Naive thymus-derived CD8-positive, alpha-beta T cell (primary cell): Measurements from ENCODE around the gene TEPSIN. TPM values are rescaled to one million over a fixed set of nuclear protein-coding genes. Genes with fewer than 3 reads are reported as not detected.
A peak's percentile ranks its signal among the peaks of the same experiment; 100 is the strongest.

Experiments used
- ATAC-seq, 2 donors: fragments of 150-1000 bp; cut with Tn5 transposase in 1 of 2; sonication (Bioruptor Pico), chemical (Tn5 transposase) in 1 of 2; 1 replicate in 1 of 2; 2 replicates in 1 of 2; pipeline ENCODE4 v1.10.0; 2021; ENCODE audit warnings: mild to moderate bottlenecking in 2 of 2, moderate library complexity in 2 of 2
- POLR2A ChIA-PET: fragments of 350-600 bp; sonication (Branson Sonifier 250); formaldehyde crosslinking; loops from one replicate; lab custom pipeline; 2021; ENCODE audit warnings: antibody characterized with exemption; lab: Charles Lee
- DNase-seq, 10 donors: peaks; one replicate each; pipeline versions ENCODE4 v3.0.0 to v3.0.0-alpha.2; 2020 to 2022
- H3K27ac Mint-ChIP-seq, 10 donors: one replicate each; pipeline ENCODE4 v1.8.0; 2020 to 2022; ENCODE audit warnings: mild to moderate bottlenecking in 10 of 10, mixed read lengths in 10 of 10, moderate library complexity in 4 of 10, inconsistent platforms in 1 of 10
- H3K27me3 Mint-ChIP-seq, 5 donors: one replicate each; pipeline ENCODE4 v1.8.0; 2021 to 2022; ENCODE audit warnings: mixed read lengths in 5 of 5
- H3K36me3 Mint-ChIP-seq, 3 donors: one replicate each; pipeline ENCODE4 v1.8.0; 2020 to 2022; ENCODE audit warnings: mixed read lengths in 3 of 3, mild to moderate bottlenecking in 2 of 3, inconsistent platforms in 1 of 3
- H3K4me1 Mint-ChIP-seq, 4 donors: one replicate each; pipeline ENCODE4 v1.8.0; 2021 to 2022; ENCODE audit warnings: mixed read lengths in 4 of 4
- H3K4me3 Mint-ChIP-seq, 10 donors: one replicate each; pipeline ENCODE4 v1.8.0; 2020 to 2022; ENCODE audit warnings: mild to moderate bottlenecking in 10 of 10, mixed read lengths in 10 of 10, moderate library complexity in 6 of 10, inconsistent platforms in 1 of 10
- H3K9me3 Mint-ChIP-seq, 9 donors: one replicate each; pipeline ENCODE4 v1.8.0; 2020 to 2022; ENCODE audit warnings: mixed read lengths in 9 of 9, mild to moderate bottlenecking in 3 of 9, inconsistent platforms in 1 of 9, moderate library complexity in 1 of 9
- polyA plus RNA-seq, 3 donors: library from polyadenylated mRNA; unstranded; fragments of 300-500 nt; fragmentation: Illumina TruSeq; gene quantifications; one replicate each; pipeline ENCODE4 v1.2.3, GENCODE V29; 2021
- total RNA-seq, 8 experiments: library from RNA in 2 of 8; stranded (reverse) in 2 of 8; gene quantifications; one replicate each; pipeline ENCODE4 v1.2.3 and lab custom pipeline; 2021 to 2026

The TEPSIN gene
- total and polyA plus RNA-seq, 5 experiments from 2014 or later = 2.7 to 136 (median 2.8) TPM

- Mint-ChIP-seq H3K27me3 (no peaks in the 10 kb centered on the region), H3K27ac (no peak overlapping the region), H3K4me3 (no peak overlapping the region), H3K9me3 (no peaks in the 10 kb centered on the region), H3K36me3 (peaks cover 0 to 58% (median 6%) of the 10 kb centered on the region in 3 donors), H3K4me1 (peaks cover 0 to 3% (median under 1%) of the 10 kb centered on the region in 4 donors)
- ATAC-seq (no peak), DNase-seq (no peak)
- POLR2A ChIA-PET = no interaction called here
Measured at GRCh38 chr17:81278831-81279230, 40.0 kb upstream of the TEPSIN start.

GRCh38 chr17:81277946-81278693, 39.3 kb upstream of the TEPSIN start:
- H3K27ac Mint-ChIP-seq = no peak overlapping the region
- H3K4me1 Mint-ChIP-seq = peaks cover 0 to 5% (median under 1%) of the 10 kb centered on the region in 4 donors
- peaks cover 0 to 62% (median 8%) of the 10 kb centered on the region in 3 donors for H3K36me3 Mint-ChIP-seq
- ATAC-seq (no peak), DNase-seq (no peak)
- no peaks in the 10 kb centered on the region for H3K27me3 Mint-ChIP-seq
- H3K4me3 Mint-ChIP-seq = no peak overlapping the region
- no peaks in the 10 kb centered on the region for H3K9me3 Mint-ChIP-seq
- POLR2A ChIA-PET = interaction anchor here (0.6 kb wide), 1 partner anchor 1234 kb away, joined by 4 read pairs; no protein-coding TSS in a partner anchor

GRCh38 chr17:81277421-81277820, 38.6 kb upstream of the TEPSIN start:
- no peak overlapping the region for H3K4me3 Mint-ChIP-seq
- POLR2A ChIA-PET = no interaction called here
- ATAC-seq = no peak
- peaks cover 0 to 67% (median 8%) of the 10 kb centered on the region in 3 donors for H3K36me3 Mint-ChIP-seq
- H3K4me1 Mint-ChIP-seq = peaks cover 4 to 6% (median 6%) of the 10 kb centered on the region in 4 donors
- no peak for DNase-seq
- no peaks in the 10 kb centered on the region for H3K27me3 Mint-ChIP-seq
- H3K27ac Mint-ChIP-seq = peak overlapping the region in 1 of 10 donors; percentile 43
- no peaks in the 10 kb centered on the region for H3K9me3 Mint-ChIP-seq

GRCh38 chr17:81276781-81277180, 37.9 kb upstream of the TEPSIN start:
- Mint-ChIP-seq H3K36me3 (peaks cover 0 to 72% (median 8%) of the 10 kb centered on the region in 3 donors), H3K4me3 (no peak overlapping the region), H3K4me1 (peaks cover 4 to 6% (median 6%) of the 10 kb centered on the region in 4 donors), H3K27me3 (no peaks in the 10 kb centered on the region), H3K9me3 (no peaks in the 10 kb centered on the region), H3K27ac (no peak overlapping the region)
- DNase-seq (no peak), ATAC-seq (no peak)
- POLR2A ChIA-PET = interaction anchor here (1.0 kb wide), 1 partner anchor 9 kb away, joined by 4 read pairs; no protein-coding TSS in a partner anchor

GRCh38 chr17:81274471-81274855, 35.6 kb upstream of the TEPSIN start:
- POLR2A ChIA-PET = no interaction called here
- no peaks in the 10 kb centered on the region for H3K27me3 Mint-ChIP-seq
- no peak overlapping the region for H3K4me3 Mint-ChIP-seq
- no peak overlapping the region for H3K27ac Mint-ChIP-seq
- no peaks in the 10 kb centered on the region for H3K9me3 Mint-ChIP-seq
- no peak for DNase-seq
- peaks cover 0 to 79% (median 10%) of the 10 kb centered on the region in 3 donors for H3K36me3 Mint-ChIP-seq
- peaks cover 3 to 6% (median 6%) of the 10 kb centered on the region in 4 donors for H3K4me1 Mint-ChIP-seq
- no peak for ATAC-seq

- POLR2A ChIA-PET = no interaction called here
- Mint-ChIP-seq H3K27ac (peak overlapping the region in 1 of 10 donors; percentile 72), H3K9me3 (no peaks in the 10 kb centered on the region), H3K4me3 (no peak overlapping the region), H3K4me1 (peaks cover 3 to 6% (median 6%) of the 10 kb centered on the region in 4 donors), H3K36me3 (peaks cover 0 to 79% (median 10%) of the 10 kb centered on the region in 3 donors), H3K27me3 (no peaks in the 10 kb centered on the region)
- no peak for ATAC-seq
- no peak for DNase-seq
Measured at GRCh38 chr17:81273698-81274470, 35.0 kb upstream of the TEPSIN start.

GRCh38 chr17:81272616-81273015, 33.8 kb upstream of the TEPSIN start:
- Mint-ChIP-seq H3K9me3 (no peaks in the 10 kb centered on the region), H3K4me1 (peaks cover 5 to 10% (median 6%) of the 10 kb centered on the region in 4 donors), H3K36me3 (peaks cover 0 to 88% (median 12%) of the 10 kb centered on the region in 3 donors), H3K4me3 (peak overlapping the region in 5 of 10 donors; percentile 48 to 75 (median 62)), H3K27ac (peak overlapping the region in 9 of 10 donors; percentile 33 to 94 (median 89)), H3K27me3 (no peaks in the 10 kb centered on the region)
- DNase-seq (no peak), ATAC-seq (no peak)
- POLR2A ChIA-PET = no interaction called here

- DNase-seq = no peak
- Mint-ChIP-seq H3K4me1 (peaks cover 6 to 13% (median 7%) of the 10 kb centered on the region in 4 donors), H3K4me3 (no peak overlapping the region), H3K9me3 (no peaks in the 10 kb centered on the region), H3K27ac (peak overlapping the region in 1 of 10 donors; percentile 47), H3K27me3 (no peaks in the 10 kb centered on the region), H3K36me3 (peaks cover 0 to 85% (median 14%) of the 10 kb centered on the region in 3 donors)
- ATAC-seq = no peak
- POLR2A ChIA-PET = no interaction called here
Measured at GRCh38 chr17:81271226-81271625, 32.4 kb upstream of the TEPSIN start.

- DNase-seq = no peak
- no peaks in the 10 kb centered on the region for H3K27me3 Mint-ChIP-seq
- POLR2A ChIA-PET = no interaction called here
- no peak for ATAC-seq
- H3K9me3 Mint-ChIP-seq = no peaks in the 10 kb centered on the region
- H3K27ac Mint-ChIP-seq = no peak overlapping the region
- H3K36me3 Mint-ChIP-seq = peaks cover 0 to 87% (median 10%) of the 10 kb centered on the region in 3 donors
- H3K4me3 Mint-ChIP-seq = no peak overlapping the region
- H3K4me1 Mint-ChIP-seq = peaks cover 4 to 22% (median 8%) of the 10 kb centered on the region in 4 donors
Measured at GRCh38 chr17:81270279-81270678, 31.4 kb upstream of the TEPSIN start.

GRCh38 chr17:81267390-81268067, 28.7 kb upstream of the TEPSIN start:
- DNase-seq = no peak
- H3K27ac Mint-ChIP-seq = peak overlapping the region in 4 of 10 donors; percentile 17 to 73 (median 47)
- H3K36me3 Mint-ChIP-seq = peaks cover 0 to 78% (median 7%) of the 10 kb centered on the region in 3 donors
- ATAC-seq = no peak
- peaks cover under 1 to 16% (median 4%) of the 10 kb centered on the region in 4 donors for H3K4me1 Mint-ChIP-seq
- H3K9me3 Mint-ChIP-seq = no peaks in the 10 kb centered on the region
- no peak overlapping the region for H3K4me3 Mint-ChIP-seq
- H3K27me3 Mint-ChIP-seq = no peaks in the 10 kb centered on the region
- POLR2A ChIA-PET = no interaction called here

GRCh38 chr17:81265576-81265975, 26.7 kb upstream of the TEPSIN start:
- Mint-ChIP-seq H3K27me3 (no peaks in the 10 kb centered on the region), H3K36me3 (peaks cover 0 to 73% (median 5%) of the 10 kb centered on the region in 3 donors), H3K4me1 (peaks cover 0 to 16% (median 3%) of the 10 kb centered on the region in 4 donors), H3K4me3 (no peak overlapping the region), H3K27ac (no peak overlapping the region), H3K9me3 (no peaks in the 10 kb centered on the region)
- ATAC-seq (no peak), DNase-seq (no peak)
- POLR2A ChIA-PET = no interaction called here

- ATAC-seq = no peak
- no peak overlapping the region for H3K27ac Mint-ChIP-seq
- H3K9me3 Mint-ChIP-seq = no peaks in the 10 kb centered on the region
- peaks cover 0 to 67% (median 5%) of the 10 kb centered on the region in 3 donors for H3K36me3 Mint-ChIP-seq
- no peaks in the 10 kb centered on the region for H3K27me3 Mint-ChIP-seq
- peaks cover 0 to 16% (median 3%) of the 10 kb centered on the region in 4 donors for H3K4me1 Mint-ChIP-seq
- POLR2A ChIA-PET = no interaction called here
- no peak overlapping the region for H3K4me3 Mint-ChIP-seq
- DNase-seq = no peak
Measured at GRCh38 chr17:81264640-81265039, 25.8 kb upstream of the TEPSIN start.
